Tibial nerve (tissue), 3 donors: Measurements from ENCODE around the gene ARMC9.

ENCODE experiments used
- EP300 ChIP-seq, 2 donors: sonication (generic); formaldehyde crosslinking; IDR thresholded peaks; one replicate each; pipeline ENCODE4 v1.6.1; 2017; ENCODE audit warnings: antibody characterized with exemption in 2 of 2, mild to moderate bottlenecking in 1 of 2
- POLR2A ChIP-seq, 2 donors: fragments of 450-650 bp; IDR thresholded peaks; one replicate each; pipeline ENCODE4 v1.6.1; 2017; ENCODE audit warnings: antibody characterized with exemption in 2 of 2, mild to moderate bottlenecking in 2 of 2, moderate library complexity in 2 of 2

GRCh38 chr2:231298091-231298490, 99.7 kb downstream of the ARMC9 start:
- TF ChIP-seq POLR2A (IDR thresholded peaks at IDR 0.05) (no peak), EP300 (IDR thresholded peaks at IDR 0.05) (no peak)
